ENCODE measurements around the gene CEP128.

The CEP128 gene

GRCh38 chr14:80669426-80669825 lies 272.1 kb downstream of the CEP128 start:
- no peak for DNase-seq (ENCODE audit: low read depth)

GRCh38 chr14:80664576-80664975 lies 277.0 kb downstream of the CEP128 start:
- DNase-seq (ENCODE audit: low read depth), result no peak

- no peak for DNase-seq (ENCODE audit: low read depth)
Measured at GRCh38 chr14:80663541-80663940, 278.0 kb downstream of the CEP128 start.

- no peak for DNase-seq (ENCODE audit: low read depth)
Measured at GRCh38 chr14:80659783-80660182, 281.8 kb downstream of the CEP128 start.

- DNase-seq (ENCODE audit: low read depth), result no peak
Measured at GRCh38 chr14:80658733-80659132, 282.8 kb downstream of the CEP128 start.

GRCh38 chr14:80658155-80658554 lies 283.4 kb downstream of the CEP128 start:
- no peak for DNase-seq (ENCODE audit: low read depth)

GRCh38 chr14:80653956-80654355 lies 287.6 kb downstream of the CEP128 start:
- DNase-seq (ENCODE audit: low read depth), result no peak

GRCh38 chr14:80645667-80646413 lies 295.7 kb downstream of the CEP128 start:
- no peak for DNase-seq (ENCODE audit: low read depth)

- no peak for DNase-seq (ENCODE audit: low read depth)
Measured at GRCh38 chr14:80644826-80645225, 296.7 kb downstream of the CEP128 start.

- no peak for DNase-seq (ENCODE audit: low read depth)
Measured at GRCh38 chr14:80638620-80639515, 302.7 kb downstream of the CEP128 start.

GRCh38 chr14:80637756-80638619 lies 303.6 kb downstream of the CEP128 start:
- DNase-seq (ENCODE audit: low read depth), result no peak

GRCh38 chr14:80636071-80636470 lies 305.5 kb downstream of the CEP128 start:
- no peak for DNase-seq (ENCODE audit: low read depth)

- DNase-seq (ENCODE audit: low read depth), result no peak
Measured at GRCh38 chr14:80634106-80634758, 307.3 kb downstream of the CEP128 start.

- no peak for DNase-seq (ENCODE audit: low read depth)
Measured at GRCh38 chr14:80629606-80630005, 311.9 kb downstream of the CEP128 start.

- DNase-seq (ENCODE audit: low read depth), result no peak
Measured at GRCh38 chr14:80628547-80628946, 313.0 kb downstream of the CEP128 start.

- DNase-seq (ENCODE audit: low read depth), result no peak
Measured at GRCh38 chr14:80627745-80628144, 313.8 kb downstream of the CEP128 start.

- DNase-seq (ENCODE audit: low read depth), result no peak
Measured at GRCh38 chr14:80624581-80624980, 317.0 kb downstream of the CEP128 start.

- DNase-seq (ENCODE audit: low read depth), result no peak
Measured at GRCh38 chr14:80621701-80622100, 319.8 kb downstream of the CEP128 start.

- DNase-seq (ENCODE audit: low read depth), result no peak
Measured at GRCh38 chr14:80620434-80620833, 321.1 kb downstream of the CEP128 start.

GRCh38 chr14:80618751-80619329 lies 322.7 kb downstream of the CEP128 start:
- DNase-seq (ENCODE audit: low read depth), result no peak

- no peak for DNase-seq (ENCODE audit: low read depth)
Measured at GRCh38 chr14:80615831-80616230, 325.7 kb downstream of the CEP128 start.

Data from T follicular helper cell (primary cell).